Endothelial cell of umbilical vein (primary cell): ENCODE measurements around the gene TBL1Y. TPM values are rescaled to one million over a fixed set of nuclear protein-coding genes. Genes with fewer than 3 reads are reported as not detected.
"Not testable (repeated sequence)": the region's sequence is repeated elsewhere in the genome, so short reads cannot be mapped to it uniquely, and the experiment has no call there.

Experiments used
- BruUV-seq: library from RNA; stranded (reverse); fragments of 400-500 nt; replicated peaks from 2 replicates; lab custom pipeline; 2021; lab: Mats Ljungman, UMichigan
- CTCF ChIA-PET: fragments of 300-600, 350-600 bp; sonication (Branson Sonifier 250); formaldehyde crosslinking; loops from one replicate; lab custom pipeline; 2021; ENCODE audit warnings: antibody characterized with exemption, inconsistent platforms; lab: Charles Lee
- POLR2A ChIA-PET: fragments of 300-600, 350-600 bp; sonication (Branson Sonifier 250); formaldehyde crosslinking; loops from one replicate; lab custom pipeline; 2021; ENCODE audit warnings: antibody characterized with exemption, inconsistent platforms; lab: Charles Lee
- DNase-seq: peaks from one replicate; pipeline ENCODE4 v3.0.0-alpha.2; 2011; ENCODE audit warnings: low read depth, low spot score
- FAIRE-seq: peaks from 2 replicates; lab custom pipeline; 2011; peaks lifted over from hg19 to GRCh38; lab: Jason Lieb, UNC
- H2AFZ ChIP-seq: 2 replicates; pipeline ENCODE4 v1.6.0; 2012; ENCODE audit warnings: low read depth, low read length, control low read depth, inconsistent platforms
- H3K27ac ChIP-seq: 2 replicates; pipeline ENCODE4 v1.5.1; 2011; ENCODE audit warnings: low read depth, mild to moderate bottlenecking, control low read depth, low read length, moderate library complexity; ENCODE audit not compliant: insufficient read depth
- H3K27me3 ChIP-seq, 2 experiments: 2 replicates each; pipeline versions ENCODE4 v1.6.0 to v1.6.1; 2011; ENCODE audit warnings: low read length in 2 of 2, mixed read lengths in 1 of 2; ENCODE audit not compliant: control insufficient read depth in 2 of 2, insufficient read depth in 2 of 2
- H3K36me3 ChIP-seq, 2 experiments: 2 replicates in 1 of 2; 3 replicates in 1 of 2; pipeline ENCODE4 v1.5.1; 2011; ENCODE audit warnings: low read length in 2 of 2, mild to moderate bottlenecking in 1 of 2, moderate library complexity in 1 of 2; ENCODE audit not compliant: control insufficient read depth in 2 of 2, insufficient read depth in 2 of 2; ENCODE audit errors: extremely low read depth in 1 of 2
- H3K4me1 ChIP-seq: 3 replicates; pipeline ENCODE4 v1.5.1; 2011; ENCODE audit warnings: mild to moderate bottlenecking, low read length; ENCODE audit not compliant: control insufficient read depth, insufficient read depth; ENCODE audit errors: extremely low read depth
- H3K4me2 ChIP-seq: 2 replicates; pipeline ENCODE4 v1.6.1; 2011; ENCODE audit warnings: low read length, control low read depth, mixed read lengths; ENCODE audit not compliant: insufficient read depth
- H3K4me3 ChIP-seq, 3 experiments: fragments of 200-600 bp in 1 of 3; sonication (generic), shearing (Covaris generic) in 1 of 3; replicated peaks in 1 of 3; 2 replicates each; pipeline ENCODE4 v1.5.1; 2011 to 2016; ENCODE audit warnings: control low read depth in 3 of 3, low read length in 3 of 3, mild to moderate bottlenecking in 2 of 3, inconsistent platforms in 1 of 3, low read depth in 1 of 3, moderate library complexity in 1 of 3; ENCODE audit not compliant: insufficient read depth in 1 of 3
- H3K79me2 ChIP-seq: 2 replicates; pipeline ENCODE4 v1.6.0; 2012; ENCODE audit warnings: low read length, inconsistent platforms; ENCODE audit not compliant: control insufficient read depth, insufficient read depth
- H3K9ac ChIP-seq: replicated peaks from 2 replicates; pipeline ENCODE3; 2011; ENCODE audit warnings: low read length, control low read depth; ENCODE audit not compliant: insufficient read depth; ENCODE audit errors: extremely low read depth
- H3K9me1 ChIP-seq: replicated peaks from 3 replicates; pipeline ENCODE4 v1.6.0; 2011; ENCODE audit warnings: mild to moderate bottlenecking, low read length; ENCODE audit not compliant: control insufficient read depth, insufficient read depth; ENCODE audit errors: extremely low read depth
- H3K9me3 ChIP-seq: replicated peaks from 2 replicates; pipeline ENCODE4 v1.5.1; 2012; ENCODE audit warnings: low read length, inconsistent platforms; ENCODE audit not compliant: control insufficient read depth, insufficient read depth
- H4K20me1 ChIP-seq: replicated peaks from 2 replicates; pipeline ENCODE3; 2011; ENCODE audit warnings: mild to moderate bottlenecking, low read length; ENCODE audit not compliant: control insufficient read depth, insufficient read depth; ENCODE audit errors: extremely low read depth
- CTCF ChIP-seq, 2 donors: IDR thresholded peaks; 1 replicate in 1 of 2; 2 replicates in 1 of 2; pipeline ENCODE4 v1.5.1; 2011; ENCODE audit warnings: low read length in 2 of 2, mild to moderate bottlenecking in 2 of 2, moderate library complexity in 2 of 2, control low read depth in 1 of 2, inconsistent platforms in 1 of 2, low read depth in 1 of 2; ENCODE audit not compliant: insufficient read depth in 1 of 2; ENCODE audit errors: extremely low read depth in 1 of 2
- EZH2 ChIP-seq: IDR thresholded peaks from 2 replicates; pipeline ENCODE4 v1.6.1; 2012; ENCODE audit warnings: borderline replicate concordance, low read depth, mild to moderate bottlenecking, moderate library complexity, low read length, inconsistent platforms; ENCODE audit not compliant: severe bottlenecking
- JUN ChIP-seq: IDR thresholded peaks from 2 replicates; pipeline ENCODE4 v1.6.1; 2011; ENCODE audit warnings: borderline replicate concordance, low read depth; ENCODE audit not compliant: insufficient read length, insufficient read depth
- MYC ChIP-seq: IDR thresholded peaks from one replicate; pipeline ENCODE4 v1.6.1; 2011; ENCODE audit warnings: mild to moderate bottlenecking, low read depth, low read length
- POLR2A ChIP-seq: IDR thresholded peaks from 2 replicates; pipeline ENCODE4 v1.6.1; 2012; ENCODE audit warnings: low read depth, mild to moderate bottlenecking, control low read depth, low read length
- POLR2AphosphoS5 ChIP-seq: IDR thresholded peaks from 2 replicates; pipeline ENCODE4 v1.6.1; 2012; ENCODE audit warnings: low read depth, mild to moderate bottlenecking, control low read depth, low read length, moderate library complexity; ENCODE audit not compliant: insufficient read depth
- dilution Hi-C: fragments of 300-500 bp; cut with MboI; formaldehyde crosslinking; loops from one replicate; pipeline ENCODE4 v1.15.0; 2019; ENCODE audit warnings: low sequenced_read_pairs; ENCODE audit not compliant: extremely low pct_ligation_motif_present
- intact Hi-C: fragments of 100-400 bp; cut with micrococcal nuclease; formaldehyde crosslinking; loops from one replicate; pipeline ENCODE4 v1.10.0; 2022
- polyA plus RNA-seq, 4 experiments: library from polyadenylated mRNA; depleted of rRNA in 3 of 4; stranded (reverse) in 3 of 4; unstranded in 1 of 4; fragments of >200 nt; gene quantifications; 2 replicates each; pipeline versions ENCODE4 v1.2.1 to v1.2.3, GENCODE V29; 2011 to 2012; ENCODE audit warnings: missing spikeins in 1 of 4
- total RNA-seq: library from RNA; stranded (reverse); gene quantifications from 2 replicates; pipeline ENCODE4 v1.2.3, GENCODE V29; 2021

Gene TBL1Y
- total and polyA plus RNA-seq, 2 donors (not counting 3 experiments of a cell fraction or from before 2014, with no cell fraction given): not detected

- no peaks in the 10 kb centered on the region for H3K27me3 ChIP-seq
- POLR2A ChIA-PET: no interaction called here
These were observed 15.3 kb upstream of the TBL1Y start for GRCh38 chrY:6895236-6895635.

GRCh38 chrY:6902116-6902515 is 8.4 kb upstream of the TBL1Y start:
- FAIRE-seq, BruUV-seq, H3K4me1 ChIP-seq, H4K20me1 ChIP-seq, H3K27me3 ChIP-seq, intact Hi-C loops, H2AFZ ChIP-seq, H3K79me2 ChIP-seq, H3K4me3 ChIP-seq, dilution Hi-C loops, H3K9ac ChIP-seq, H3K9me3 ChIP-seq, DNase-seq, H3K4me2 ChIP-seq, H3K36me3 ChIP-seq, H3K27ac ChIP-seq, POLR2A ChIA-PET, H3K9me1 ChIP-seq, CTCF ChIA-PET: not testable (repeated sequence)

More at GRCh38 chrY:6895236-6895635, 15.3 kb upstream of the TBL1Y start:
- no peaks in the 10 kb centered on the region for H3K9me3 ChIP-seq
- no peaks in the 10 kb centered on the region for H4K20me1 ChIP-seq
- H3K4me1 ChIP-seq: no peaks in the 10 kb centered on the region
- TF ChIP-seq POLR2A: no peak
- no peak for TF ChIP-seq JUN
- no peak for TF ChIP-seq EZH2
- TF ChIP-seq POLR2AphosphoS5: no peak
- no peak for TF ChIP-seq CTCF (IDR thresholded peaks at IDR 0.05; ENCODE audit: extremely low read depth in 1 of 2, insufficient read depth in 1 of 2, low read depth in 1 of 2, low read length in 2 of 2)
- no peak for TF ChIP-seq MYC
- dilution Hi-C loops (no loop called here), intact Hi-C loops (no loop called here)
- no peak overlapping the region for H3K4me2 ChIP-seq
- H3K79me2 ChIP-seq: no peaks in the 10 kb centered on the region
- no peaks in the 10 kb centered on the region for H3K36me3 ChIP-seq
- no peak for DNase-seq
- H3K4me3 ChIP-seq: no peak overlapping the region
- no peaks in the 10 kb centered on the region for H3K9me1 ChIP-seq
- H3K9ac ChIP-seq: no peak overlapping the region
- CTCF ChIA-PET: no interaction called here
- FAIRE-seq: no peak
- no peak overlapping the region for H2AFZ ChIP-seq
- BruUV-seq: no TSS peak
- no peak overlapping the region for H3K27ac ChIP-seq
